ENCODE measurements around the gene HDGF. TPM values are rescaled to one million over a fixed set of nuclear protein-coding genes. Genes with fewer than 3 reads are reported as not detected.

The HDGF gene
- total RNA-seq, 2 donors from 2014 or later, result 92.4 to 122 TPM

DNA sequence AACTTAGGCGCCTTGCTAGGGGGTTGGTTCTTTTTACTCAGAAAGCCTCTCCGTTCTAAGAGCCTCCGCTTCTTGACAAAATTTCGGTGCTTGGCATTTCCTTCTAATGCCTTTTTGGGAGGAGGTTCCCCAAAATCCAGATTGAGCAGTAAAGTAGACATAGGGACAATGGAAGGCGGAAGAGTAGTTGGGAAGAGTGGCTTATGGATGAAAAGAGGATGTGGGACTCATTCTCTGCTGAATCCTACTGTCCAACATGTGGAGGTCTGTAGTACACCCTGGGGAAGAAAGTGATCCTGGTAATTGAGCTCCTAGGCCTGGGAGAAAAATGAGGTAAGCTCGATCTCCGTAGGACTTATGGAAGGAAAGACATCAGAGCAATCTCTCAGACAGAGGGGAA, 24.0 kb downstream of the HDGF start:
- TF ChIP-seq, protein P1, sequence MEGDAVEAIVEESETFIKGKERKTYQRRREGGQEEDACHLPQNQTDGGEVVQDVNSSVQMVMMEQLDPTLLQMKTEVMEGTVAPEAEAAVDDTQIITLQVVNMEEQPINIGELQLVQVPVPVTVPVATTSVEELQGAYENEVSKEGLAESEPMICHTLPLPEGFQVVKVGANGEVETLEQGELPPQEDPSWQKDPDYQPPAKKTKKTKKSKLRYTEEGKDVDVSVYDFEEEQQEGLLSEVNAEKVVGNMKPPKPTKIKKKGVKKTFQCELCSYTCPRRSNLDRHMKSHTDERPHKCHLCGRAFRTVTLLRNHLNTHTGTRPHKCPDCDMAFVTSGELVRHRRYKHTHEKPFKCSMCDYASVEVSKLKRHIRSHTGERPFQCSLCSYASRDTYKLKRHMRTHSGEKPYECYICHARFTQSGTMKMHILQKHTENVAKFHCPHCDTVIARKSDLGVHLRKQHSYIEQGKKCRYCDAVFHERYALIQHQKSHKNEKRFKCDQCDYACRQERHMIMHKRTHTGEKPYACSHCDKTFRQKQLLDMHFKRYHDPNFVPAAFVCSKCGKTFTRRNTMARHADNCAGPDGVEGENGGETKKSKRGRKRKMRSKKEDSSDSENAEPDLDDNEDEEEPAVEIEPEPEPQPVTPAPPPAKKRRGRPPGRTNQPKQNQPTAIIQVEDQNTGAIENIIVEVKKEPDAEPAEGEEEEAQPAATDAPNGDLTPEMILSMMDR (IDR thresholded peaks at IDR 0.05), result no peak
- no peak for TF ChIP-seq POLR2A (IDR thresholded peaks at IDR 0.05)
- H3K4me3 ChIP-seq, result peak overlapping the region; percentile 46 to 85
- no peaks in the 10 kb centered on the region for H3K27me3 ChIP-seq
- ATAC-seq (no peak), DNase-seq (no peak)
- H3K27ac ChIP-seq, result peak overlapping the region in 3 of 4 donors; percentile 93 to 97 (median 96)
- no peaks in the 10 kb centered on the region for H3K9me3 ChIP-seq
- 40 to 55% methylated on average over 7 of the region's 7 CpGs for WGBS, 2 donors
- intact Hi-C loops (cut with DNase I), result no loop called here
- peaks cover 0 to 10% of the 10 kb centered on the region in 2 donors for H3K36me3 ChIP-seq (replicated peaks in 1 of 2; ENCODE audit: insufficient read depth in 1 of 2, low read depth in 2 of 2)
- H3K4me1 ChIP-seq, result peaks cover 50% of the 10 kb centered on the region

DNA sequence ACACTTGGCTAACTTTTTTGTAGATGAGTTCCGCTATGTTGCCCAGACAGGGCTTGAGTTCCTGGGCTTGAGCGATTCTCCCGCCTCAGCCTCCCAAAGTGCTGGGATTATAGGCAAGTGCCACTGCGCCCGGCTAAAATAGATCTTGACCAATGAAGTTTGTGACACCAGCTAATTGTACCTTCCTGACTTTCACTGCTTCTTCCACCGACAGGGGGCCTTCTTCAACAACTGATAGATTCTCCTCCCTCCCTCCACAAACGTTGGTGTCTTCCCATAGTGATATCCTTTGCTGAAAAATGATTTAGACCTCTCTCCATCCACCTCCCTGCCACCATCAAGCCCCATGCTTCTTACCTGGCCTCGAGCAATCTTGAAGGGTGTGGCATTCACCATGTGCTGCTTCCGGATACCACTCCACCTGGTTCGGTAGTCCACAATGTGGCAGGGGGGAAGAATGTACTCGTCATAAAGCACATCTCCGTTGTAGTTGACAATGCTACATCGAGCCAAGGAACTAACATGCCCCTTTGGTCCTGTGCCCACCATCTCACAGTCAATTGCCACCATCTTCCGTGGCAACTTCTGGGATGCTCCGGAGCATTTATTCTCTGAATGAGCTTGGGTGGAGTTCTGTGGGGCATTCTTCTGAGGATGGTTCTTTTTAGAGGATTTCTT, 24.8 kb downstream of the HDGF start:
- 29 to 35% methylated on average over 14 to 15 of the region's 15 CpGs for WGBS, 2 donors
- H3K27ac ChIP-seq, result no peak overlapping the region
- peaks cover 50% of the 10 kb centered on the region for H3K4me1 ChIP-seq
- no peaks in the 10 kb centered on the region for H3K9me3 ChIP-seq
- ATAC-seq (no peak), DNase-seq (peak in 3 of 4 donors; percentile 48 to 64 (median 61))
- H3K36me3 ChIP-seq (replicated peaks in 1 of 2; ENCODE audit: insufficient read depth in 1 of 2, low read depth in 2 of 2), result peaks cover 0 to 10% of the 10 kb centered on the region in 2 donors
- H3K4me3 ChIP-seq, result no peak overlapping the region
- no peaks in the 10 kb centered on the region for H3K27me3 ChIP-seq
- no peak for TF ChIP-seq POLR2A (IDR thresholded peaks at IDR 0.05)
- TF ChIP-seq, protein P1 (IDR thresholded peaks at IDR 0.05), result peak in 6 of 7 experiments; percentile 23 to 57 (median 44)
- intact Hi-C loops (cut with DNase I), result no loop called here

GRCh38 chr1:156725683-156726280, 25.7 kb downstream of the HDGF start:
- DNase-seq, result peak; percentile 88 to 94 (median 92)
- WGBS, 2 donors, result 12 to 13% methylated on average over 18 of the region's 18 CpGs
- intact Hi-C loops (cut with DNase I), result no loop called here
- TF ChIP-seq, protein P1 (IDR thresholded peaks at IDR 0.05), result peak; percentile 85 to 96 (median 91)
- TF ChIP-seq POLR2A (IDR thresholded peaks at IDR 0.05), result no peak
- Histone ChIP-seq H3K4me3 (no peak overlapping the region), H3K27ac (peak overlapping the region in 2 of 4 donors; percentile 1 to 38), H3K9me3 (no peaks in the 10 kb centered on the region), H3K4me1 (peaks cover 50% of the 10 kb centered on the region), H3K36me3 (replicated peaks in 1 of 2; ENCODE audit: insufficient read depth in 1 of 2, low read depth in 2 of 2) (peaks cover 0 to 13% of the 10 kb centered on the region in 2 donors), H3K27me3 (no peaks in the 10 kb centered on the region)
- ATAC-seq, result peak; percentile 70

- DNase-seq, result no peak
- Histone ChIP-seq H3K27ac (no peak overlapping the region), H3K4me3 (no peak overlapping the region), H3K9me3 (no peaks in the 10 kb centered on the region), H3K27me3 (no peaks in the 10 kb centered on the region), H3K36me3 (replicated peaks in 1 of 2; ENCODE audit: insufficient read depth in 1 of 2, low read depth in 2 of 2) (peaks cover 0 to 13% of the 10 kb centered on the region in 2 donors), H3K4me1 (peaks cover 23% of the 10 kb centered on the region)
- ATAC-seq, result no peak
- intact Hi-C loops (cut with DNase I), result loop anchor here (5.0 kb wide), 1 partner anchor 34 kb away; no protein-coding TSS in a partner anchor
- 86 to 95% methylated on average over 4 of the region's 4 CpGs for WGBS, 2 donors
- TF ChIP-seq POLR2A (IDR thresholded peaks at IDR 0.05), result no peak
- TF ChIP-seq, protein P1 (IDR thresholded peaks at IDR 0.05), result no peak
Observed at GRCh38 chr1:156721535-156721934, 29.9 kb downstream of the HDGF start.

Data from body of pancreas (tissue), 4 donors.